Dermis blood vessel endothelial cell (primary cell): ENCODE data around the gene BFSP1. TPM values are rescaled to one million over a fixed set of nuclear protein-coding genes. Genes with fewer than 3 reads are reported as not detected.
A peak's percentile ranks its signal among the peaks of the same experiment; 100 is the strongest.

Experiments used
- DNase-seq: peaks from one replicate; pipeline ENCODE4 v3.0.0; 2010
- total RNA-seq: library from RNA; depleted of rRNA; stranded (reverse); fragments of >200 nt; gene quantifications from 2 replicates; pipeline ENCODE4 v1.2.3, GENCODE V29; 2014

BFSP1 gene
- total RNA-seq, 1 donor from 2014 or later = 1.9 TPM

GRCh38 chr20:17519606-17520285, 11.4 kb downstream of the BFSP1 start:
- DNase-seq = no peak

DNA sequence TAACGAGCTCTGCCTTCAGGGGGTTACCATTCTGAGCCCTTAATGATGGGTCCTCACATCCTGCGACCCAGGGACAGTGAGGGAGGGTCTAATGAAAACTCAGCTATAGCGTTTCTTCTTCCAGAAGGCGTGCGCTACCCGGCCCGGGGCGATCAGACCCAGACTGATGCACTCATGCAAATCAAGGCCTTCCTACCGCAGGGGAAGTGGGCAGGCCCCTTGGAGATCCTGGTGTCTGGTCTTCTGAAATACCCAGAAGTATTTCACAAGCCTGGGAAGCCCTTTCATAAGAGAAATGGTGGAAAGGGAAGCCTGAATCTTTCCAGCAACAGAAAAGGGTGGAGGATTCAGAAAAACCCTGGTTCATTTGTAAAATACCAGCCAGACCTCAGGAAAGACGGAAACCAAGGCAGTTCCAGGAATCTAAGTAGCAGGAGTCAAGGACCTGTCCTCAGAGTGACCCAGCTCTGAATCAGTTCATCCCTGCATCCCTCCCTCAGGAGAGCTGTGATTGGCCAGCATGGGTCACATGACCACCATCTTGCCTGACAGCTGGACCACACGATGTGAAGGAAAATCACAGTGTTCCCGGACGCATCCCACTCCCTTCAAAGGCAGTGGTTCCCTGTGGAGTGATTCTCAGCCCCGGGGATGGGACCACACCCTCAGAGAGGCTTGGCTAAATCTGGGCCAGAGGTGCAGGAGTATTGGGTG, 12.7 kb downstream of the BFSP1 start:
- DNase-seq = no peak

DNA sequence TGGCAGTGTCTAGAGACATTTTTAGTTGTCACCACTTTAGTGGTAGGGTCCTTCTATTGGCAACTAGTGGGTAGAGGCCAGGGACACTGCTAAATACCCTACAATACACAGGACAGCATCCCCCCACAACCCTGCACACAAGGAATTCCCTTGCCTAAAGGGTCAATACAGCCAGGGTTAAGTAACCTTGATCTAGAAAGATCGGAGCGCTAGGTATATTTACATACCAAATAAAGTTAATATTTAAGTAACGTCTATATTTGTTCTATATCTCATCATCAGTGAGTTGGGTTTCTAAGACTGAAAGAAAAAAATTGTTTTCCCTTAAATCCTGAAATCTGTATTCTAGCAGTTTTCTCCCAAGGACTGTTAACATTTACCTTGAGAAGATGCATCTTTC, 16.1 kb downstream of the BFSP1 start:
- no peak for DNase-seq

DNA sequence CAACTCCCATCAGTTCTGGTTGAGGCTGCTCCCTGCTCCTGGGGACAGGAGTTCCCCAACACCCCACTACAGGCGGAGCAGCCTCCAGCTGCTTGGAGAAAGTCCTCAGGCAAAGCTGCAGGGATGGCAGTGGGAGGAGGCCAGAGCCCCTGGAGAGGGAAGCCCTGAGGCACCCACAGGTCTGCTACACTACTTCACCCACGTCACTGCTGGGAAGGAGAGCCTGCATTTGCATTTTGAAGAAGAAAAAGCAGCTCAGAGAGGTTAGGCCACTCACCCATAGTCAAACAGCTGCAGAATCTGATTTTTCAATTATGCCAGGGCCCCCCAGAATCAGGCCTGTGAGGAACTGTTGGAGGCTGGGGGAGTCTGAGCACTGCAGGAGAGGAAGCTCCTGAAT, 17.2 kb downstream of the BFSP1 start:
- DNase-seq = no peak

GRCh38 chr20:17511401-17511800, 19.8 kb downstream of the BFSP1 start:
- no peak for DNase-seq

DNA sequence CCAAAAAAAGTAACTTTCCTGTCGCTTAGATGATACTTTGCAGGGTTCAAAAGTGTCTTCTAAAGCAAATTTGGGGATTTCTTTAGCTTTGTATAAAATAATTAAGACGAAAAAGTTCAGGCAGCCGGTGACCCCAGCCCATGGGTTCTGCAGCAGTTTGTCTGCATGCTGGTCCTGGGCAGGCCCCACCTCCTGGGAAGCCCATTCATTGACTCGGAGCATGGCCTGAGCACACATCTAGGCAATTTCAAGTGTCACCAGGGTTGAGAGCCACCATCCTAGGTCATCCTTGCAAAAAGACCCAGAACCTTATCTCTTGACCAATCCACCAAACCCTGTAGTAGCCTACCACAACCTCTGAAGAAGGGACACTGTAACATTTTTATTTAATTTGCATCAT, 20.6 kb downstream of the BFSP1 start:
- DNase-seq = no peak

- DNase-seq = no peak
Observed at GRCh38 chr20:17508756-17509155, 22.4 kb downstream of the BFSP1 start.

GRCh38 chr20:17507531-17507930, 23.6 kb downstream of the BFSP1 start:
- no peak for DNase-seq

GRCh38 chr20:17507032-17507431, 24.1 kb downstream of the BFSP1 start:
- DNase-seq = no peak

DNA sequence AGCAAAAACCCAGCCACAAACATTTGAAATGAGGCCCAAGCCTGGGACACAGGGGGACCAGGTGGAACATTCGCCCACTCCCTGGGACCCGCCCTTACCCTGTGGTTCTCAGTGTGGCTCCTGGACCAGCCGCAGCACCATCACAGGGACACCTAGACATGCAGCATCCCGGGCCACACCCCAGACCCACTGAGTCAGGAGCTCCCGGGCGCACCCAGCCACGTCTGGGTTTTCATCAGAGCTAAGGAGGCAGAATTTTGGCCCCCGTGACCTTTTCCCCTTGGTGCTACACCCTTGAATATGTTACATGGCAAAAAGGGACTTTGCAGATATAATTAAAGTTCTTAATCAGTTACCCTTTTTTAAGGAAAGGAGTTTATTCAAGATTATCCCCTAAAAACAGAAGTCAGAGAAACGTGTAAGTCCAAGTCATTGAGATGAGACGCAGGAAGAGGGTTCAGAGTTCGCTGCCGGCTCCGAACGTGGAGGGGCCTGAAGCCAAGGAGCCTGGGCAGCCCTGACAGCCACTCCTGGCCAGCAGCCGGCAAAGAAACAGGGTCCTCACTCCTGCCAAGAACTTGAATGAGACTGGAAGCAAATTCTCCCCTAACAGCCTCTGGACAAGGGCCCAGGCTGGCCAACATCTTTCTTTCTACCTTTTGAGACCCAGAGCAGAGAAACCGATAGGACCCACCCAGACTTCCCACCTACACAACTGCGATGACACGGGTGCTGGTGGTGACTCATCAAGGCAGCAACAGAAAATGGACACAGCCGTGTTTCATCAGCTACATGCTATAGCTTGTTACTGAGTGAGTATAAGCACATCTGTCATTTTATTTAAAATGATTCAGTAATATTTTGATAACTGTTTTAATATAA, 25.3 kb downstream of the BFSP1 start:
- DNase-seq = peak; percentile 12

DNA sequence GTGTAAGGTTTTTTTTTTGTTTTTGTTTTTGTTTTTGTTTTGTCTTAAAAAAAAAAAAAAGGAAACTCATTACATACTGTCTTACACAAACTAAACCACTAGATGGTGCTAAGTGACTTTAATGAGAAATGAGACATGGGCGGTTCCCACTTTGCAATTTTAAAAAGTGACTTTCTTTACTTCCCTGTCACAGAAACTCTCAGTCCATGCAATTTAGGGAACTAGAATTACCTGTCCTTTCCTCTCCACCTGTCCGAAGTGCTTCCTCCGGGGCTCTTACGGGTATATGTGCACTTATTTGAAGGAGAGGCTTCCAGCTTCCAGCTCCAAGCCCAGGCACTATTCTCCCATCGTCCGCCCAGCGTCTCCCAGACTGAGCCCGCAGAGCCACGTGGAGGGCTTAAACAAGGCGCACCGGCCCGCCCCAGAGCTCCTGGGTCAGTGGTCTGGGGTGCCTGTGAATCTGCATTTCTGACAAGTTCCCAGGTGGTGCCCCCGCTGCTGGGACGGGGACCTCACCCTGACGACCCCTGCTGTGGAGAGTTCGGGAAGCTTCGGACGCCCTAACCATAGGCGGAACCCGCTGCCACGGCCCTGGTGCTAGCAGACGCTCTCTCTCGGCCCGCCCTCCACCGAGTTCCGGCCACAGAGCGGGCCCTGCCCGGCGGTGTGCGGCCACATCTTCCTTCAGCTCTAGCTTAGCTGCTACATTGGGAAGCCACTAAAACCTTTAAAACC, 26.1 kb downstream of the BFSP1 start:
- peak; percentile 68 for DNase-seq

- DNase-seq = no peak
Observed at GRCh38 chr20:17504066-17504897, 26.9 kb downstream of the BFSP1 start.

DNA sequence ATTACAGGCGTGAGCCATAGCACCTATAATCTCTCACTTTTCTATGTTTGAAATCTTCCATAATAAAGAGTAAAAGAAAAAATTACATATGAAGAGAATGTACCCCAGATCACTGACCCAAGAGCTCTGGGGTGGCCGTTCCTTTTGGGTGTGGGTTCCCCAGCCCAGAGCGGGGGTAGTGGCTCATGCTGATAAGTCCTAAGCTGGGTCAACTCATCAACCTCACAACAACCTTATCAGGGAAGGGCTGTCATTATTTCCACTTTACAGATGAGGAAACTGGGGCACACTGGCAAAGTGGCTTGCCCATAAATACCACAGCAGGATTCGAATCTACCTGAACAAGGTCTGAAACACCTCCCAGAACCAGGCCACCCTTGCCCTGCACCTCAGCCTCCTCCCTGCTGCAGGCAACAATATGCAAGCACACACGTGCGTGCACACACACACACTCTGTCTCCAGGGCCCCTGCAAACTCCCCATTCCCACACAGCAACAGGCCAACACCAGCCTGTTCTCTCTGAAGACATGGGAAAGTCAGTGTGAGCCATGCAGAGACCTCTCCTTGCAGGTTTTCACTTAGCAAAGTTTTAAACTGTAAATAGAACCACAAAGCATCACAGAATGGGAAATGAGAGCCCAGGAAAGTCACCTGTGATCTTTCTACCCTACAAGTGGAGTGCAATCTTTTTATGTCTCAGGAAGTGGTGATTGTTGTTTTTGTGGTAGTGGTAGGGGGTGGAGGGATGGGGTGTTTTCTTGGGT, 27.7 kb downstream of the BFSP1 start:
- DNase-seq = no peak

DNA sequence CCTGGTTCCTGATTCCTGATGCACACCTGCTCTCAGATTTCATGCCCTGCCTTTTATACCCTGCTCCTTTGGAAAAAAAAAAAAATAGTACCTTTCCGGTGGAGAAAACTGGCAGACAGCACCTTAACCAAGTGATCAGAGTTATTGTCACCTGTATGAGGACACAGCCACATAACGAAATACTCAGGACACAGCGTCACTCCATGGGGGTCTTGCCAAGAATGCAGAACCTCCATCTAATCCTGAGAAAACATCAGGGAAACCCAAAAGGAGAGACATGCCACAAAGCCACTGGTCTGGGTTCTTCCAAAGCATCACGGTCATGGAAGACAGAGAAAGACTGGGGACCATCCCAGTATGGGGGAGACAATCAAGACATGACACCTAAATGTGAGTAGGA, 29.1 kb downstream of the BFSP1 start:
- DNase-seq = no peak

DNA sequence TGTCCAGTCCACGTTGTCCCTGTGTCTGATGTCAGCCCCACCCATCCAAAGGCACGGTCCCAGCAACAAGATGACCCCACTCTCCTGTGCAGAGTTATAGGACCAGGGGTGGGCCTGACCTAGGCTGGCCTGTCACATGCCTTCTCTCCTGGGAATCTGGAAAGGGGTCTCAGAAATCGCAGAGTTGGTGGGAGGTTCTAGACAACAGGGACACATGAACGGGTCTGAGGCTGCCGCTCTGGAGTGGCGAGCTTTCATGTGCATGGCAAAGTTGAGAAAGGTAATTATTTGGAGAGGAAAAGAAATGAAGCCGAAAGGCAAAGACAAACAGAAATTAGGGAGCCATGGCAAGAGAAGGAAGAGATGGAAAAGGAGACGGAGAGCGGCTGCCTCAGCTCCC, 29.5 kb downstream of the BFSP1 start:
- no peak for DNase-seq

DNA sequence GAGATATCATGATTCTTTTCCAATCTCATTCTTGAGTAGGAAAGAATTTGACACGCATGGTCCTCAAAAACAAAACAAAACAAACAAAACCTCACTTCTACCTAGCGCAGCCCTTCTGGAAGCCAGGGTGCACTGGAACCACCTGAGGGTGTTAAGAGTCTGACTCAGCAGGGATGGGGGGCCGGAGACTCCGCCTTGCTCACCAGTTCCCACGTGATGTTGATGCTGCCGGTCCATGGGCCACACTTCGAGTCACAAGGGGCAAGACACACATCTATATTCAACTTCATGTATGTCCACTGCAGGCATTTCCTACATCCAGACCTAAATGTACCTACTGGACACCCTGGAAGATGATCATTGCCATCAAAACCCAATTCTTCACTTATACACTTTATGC, 30.4 kb downstream of the BFSP1 start:
- DNase-seq = no peak

DNA sequence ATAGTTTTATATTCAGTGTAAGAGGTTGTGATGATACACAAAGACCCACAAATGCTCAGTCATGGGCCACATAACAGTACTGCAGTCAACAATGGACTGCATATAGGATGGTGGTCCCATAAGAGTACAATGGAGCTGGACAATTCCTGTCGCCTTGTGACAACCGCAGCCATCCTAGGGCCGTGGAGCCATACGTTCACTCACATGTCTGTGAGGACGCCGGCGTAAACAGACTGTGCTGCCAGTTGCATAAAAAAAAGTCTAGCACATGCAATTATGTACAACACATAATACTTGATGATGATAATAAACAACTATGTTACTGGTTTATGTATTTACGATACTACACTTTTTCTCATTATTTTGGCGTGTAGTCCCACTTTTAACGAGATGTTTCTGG, 30.9 kb downstream of the BFSP1 start:
- no peak for DNase-seq

- no peak for DNase-seq
Observed at GRCh38 chr20:17499041-17499440, 32.1 kb downstream of the BFSP1 start.

GRCh38 chr20:17498641-17499040, 32.5 kb downstream of the BFSP1 start:
- no peak for DNase-seq

DNA sequence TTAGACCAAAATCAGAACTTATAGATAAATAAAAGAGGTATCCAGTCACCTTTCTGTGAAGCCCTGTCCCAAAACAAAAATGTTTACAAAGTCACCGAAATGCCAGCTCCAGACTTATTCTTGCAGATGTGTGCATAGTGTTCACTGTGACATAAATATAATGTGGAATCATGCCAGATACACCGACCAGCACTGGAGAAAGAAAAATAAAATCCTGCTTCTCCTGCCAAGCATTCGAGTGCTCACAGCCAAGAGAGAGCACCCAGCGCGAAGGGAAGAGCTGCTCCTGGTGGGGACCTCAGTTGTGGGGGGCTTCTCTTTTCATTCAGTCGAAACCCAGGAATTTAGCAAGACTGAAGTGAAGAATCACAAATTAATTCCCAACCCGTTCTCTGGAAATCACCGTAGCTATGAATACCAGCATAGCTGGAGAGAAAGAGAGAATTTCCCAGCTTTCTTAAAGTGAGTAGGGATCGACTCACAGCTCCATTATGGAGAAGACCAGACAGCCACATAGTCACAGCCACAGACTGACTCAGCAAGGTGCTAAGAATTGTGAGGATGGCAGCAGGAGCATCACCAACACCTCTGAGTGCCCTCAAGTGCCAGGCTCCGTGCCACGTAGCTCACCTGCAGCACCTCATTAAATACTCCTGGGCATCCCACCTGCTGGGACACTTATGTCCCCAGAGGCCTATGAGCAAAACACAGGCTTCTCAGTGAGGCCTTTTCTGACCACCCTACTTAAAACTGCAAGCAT, 33.2 kb downstream of the BFSP1 start:
- DNase-seq = no peak
